ENCODE results near the gene CACNG1.
"Not testable (repeated sequence)": the region's sequence is repeated elsewhere in the genome, so short reads cannot be mapped to it uniquely, and the experiment has no call there.

CACNG1 gene

DNA sequence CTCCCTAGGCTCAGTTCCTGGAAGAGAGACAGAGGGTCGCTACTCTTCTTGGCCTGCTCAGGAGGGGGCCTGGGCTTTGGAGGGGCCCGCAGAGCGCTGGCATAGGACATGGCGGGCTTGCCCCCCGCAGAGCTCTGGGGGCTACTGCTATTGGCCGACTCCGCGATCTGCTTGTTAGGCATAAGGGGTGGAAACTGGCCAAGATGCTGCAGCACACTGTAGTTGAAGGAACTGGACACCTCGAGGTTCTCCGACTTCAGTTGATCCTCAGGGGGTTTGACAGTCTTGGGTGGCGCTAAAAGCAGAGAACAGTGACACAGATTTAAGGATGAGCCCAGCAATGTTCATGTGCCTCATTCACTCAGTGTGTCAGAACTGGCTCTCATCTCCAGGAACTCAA lies 33.9 kb downstream of the CACNG1 start:
- H3K4me3 ChIP-seq (ENCODE audit: low read depth, low read length), result no peak overlapping the region

GRCh38 chr17:67079491-67079890 lies 35.1 kb downstream of the CACNG1 start:
- no peak overlapping the region for H3K4me3 ChIP-seq (ENCODE audit: low read depth, low read length)

- H3K4me3 ChIP-seq (ENCODE audit: low read depth, low read length), result no peak overlapping the region
Observed at GRCh38 chr17:67080804-67081203, 36.5 kb downstream of the CACNG1 start.

DNA sequence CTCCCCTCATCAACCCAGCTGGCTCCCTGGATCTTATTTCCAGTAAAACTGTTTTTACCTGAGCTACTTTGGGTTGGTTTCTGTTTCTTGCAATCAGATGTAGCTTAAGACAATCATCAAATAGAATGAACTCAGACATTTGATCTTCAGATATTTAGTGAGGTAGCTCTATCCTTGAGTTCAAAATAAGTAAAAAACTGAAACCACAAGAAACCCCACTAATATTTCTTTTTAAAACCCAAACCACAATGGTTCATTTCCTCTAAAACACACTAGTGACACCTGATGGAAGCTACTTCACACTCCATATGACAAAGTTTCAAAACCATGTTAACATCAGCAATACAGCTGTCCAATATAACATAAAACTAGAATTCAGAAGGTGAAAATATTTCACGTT lies 37.8 kb downstream of the CACNG1 start:
- H3K4me3 ChIP-seq (ENCODE audit: low read depth, low read length), result no peak overlapping the region

DNA sequence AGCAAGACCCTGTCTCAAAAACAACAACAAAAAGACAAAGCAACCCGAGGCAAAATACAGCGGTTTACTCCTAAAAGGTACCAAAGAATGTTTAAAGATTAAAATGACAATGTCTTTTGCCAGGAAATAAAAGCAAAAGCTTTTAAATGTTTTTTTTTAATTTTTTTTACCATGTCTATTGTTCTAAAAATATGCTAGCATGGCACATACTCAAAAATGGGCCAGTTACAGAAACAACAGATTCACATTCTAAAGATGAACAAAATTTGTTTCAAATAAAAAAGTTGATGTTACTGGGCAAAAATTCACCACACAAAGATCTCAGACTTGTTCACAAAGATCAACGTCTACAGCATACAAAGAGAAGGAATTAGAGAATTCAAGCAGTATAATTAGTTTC lies 41.1 kb downstream of the CACNG1 start:
- H3K4me3 ChIP-seq (ENCODE audit: low read depth, low read length), result no peak overlapping the region

GRCh38 chr17:67088639-67089038 lies 44.3 kb downstream of the CACNG1 start:
- no peak overlapping the region for H3K4me3 ChIP-seq (ENCODE audit: low read depth, low read length)

GRCh38 chr17:67090341-67090740 lies 46.0 kb downstream of the CACNG1 start:
- H3K4me3 ChIP-seq (ENCODE audit: low read depth, low read length), result no peak overlapping the region

DNA sequence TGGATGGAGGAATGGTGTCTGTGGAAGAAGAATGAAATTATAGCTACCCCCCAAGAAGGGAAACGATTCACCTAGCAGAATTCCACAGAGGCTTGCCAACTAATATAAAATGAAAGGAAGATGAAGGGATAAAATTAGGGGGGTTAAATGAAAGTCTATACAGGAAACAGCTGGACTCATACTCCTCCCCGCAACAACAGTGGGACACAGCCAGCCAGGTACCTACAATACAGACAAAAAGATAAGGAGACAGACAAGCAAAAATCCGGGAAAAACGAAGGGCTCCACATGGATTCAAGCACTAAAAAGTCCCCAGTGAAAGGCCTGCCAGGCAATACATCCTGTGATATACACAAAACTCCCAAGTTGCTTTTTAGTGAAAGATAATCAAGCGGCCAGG lies 47.9 kb downstream of the CACNG1 start:
- H3K4me3 ChIP-seq (ENCODE audit: low read depth, low read length), result no peak overlapping the region

GRCh38 chr17:67092710-67093109 lies 48.4 kb downstream of the CACNG1 start:
- not testable (repeated sequence) for H3K4me3 ChIP-seq (ENCODE audit: low read depth, low read length)

DNA sequence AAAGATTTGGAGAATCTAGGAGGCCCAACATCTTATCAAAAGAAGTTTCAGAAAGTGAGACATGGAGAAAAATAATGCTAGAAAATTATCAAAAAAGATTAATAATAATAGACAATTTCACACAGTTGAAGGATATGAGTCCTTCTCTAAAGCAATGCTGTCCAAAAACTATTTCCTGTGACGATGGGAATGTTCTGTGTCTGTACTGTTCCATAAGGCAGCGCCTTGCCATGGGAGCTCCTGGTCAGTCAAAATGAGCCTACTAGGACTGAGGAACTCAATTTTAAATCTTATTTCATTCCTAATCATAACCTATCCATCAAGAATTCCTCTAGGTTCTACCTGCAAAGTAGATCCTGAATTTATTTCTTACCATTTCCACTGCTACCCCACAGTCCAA lies 49.0 kb downstream of the CACNG1 start:
- H3K4me3 ChIP-seq (ENCODE audit: low read depth, low read length), result no peak overlapping the region

DNA sequence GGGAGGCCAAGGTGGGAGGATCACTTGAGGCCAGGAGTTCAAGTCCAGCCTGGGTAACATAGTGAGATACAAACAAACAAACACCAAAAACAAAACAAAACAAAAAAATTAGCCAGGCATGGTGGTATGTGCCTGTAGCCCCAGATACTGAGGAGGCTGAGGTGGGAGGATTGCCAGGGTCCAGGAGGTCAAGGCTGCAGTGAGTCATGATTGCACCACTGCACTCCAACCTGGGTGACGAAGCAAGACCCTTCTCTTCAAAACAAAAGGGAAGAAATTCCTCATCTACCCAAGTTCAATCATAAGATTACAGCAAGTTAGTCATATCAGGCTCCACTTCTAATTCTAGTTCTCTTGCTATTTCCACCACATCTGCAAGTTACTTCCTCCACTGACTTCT lies 50.9 kb downstream of the CACNG1 start:
- not testable (repeated sequence) for H3K4me3 ChIP-seq (ENCODE audit: low read depth, low read length)

- H3K4me3 ChIP-seq (ENCODE audit: low read depth, low read length), result no peak overlapping the region
Observed at GRCh38 chr17:67095803-67096202, 51.4 kb downstream of the CACNG1 start.

DNA sequence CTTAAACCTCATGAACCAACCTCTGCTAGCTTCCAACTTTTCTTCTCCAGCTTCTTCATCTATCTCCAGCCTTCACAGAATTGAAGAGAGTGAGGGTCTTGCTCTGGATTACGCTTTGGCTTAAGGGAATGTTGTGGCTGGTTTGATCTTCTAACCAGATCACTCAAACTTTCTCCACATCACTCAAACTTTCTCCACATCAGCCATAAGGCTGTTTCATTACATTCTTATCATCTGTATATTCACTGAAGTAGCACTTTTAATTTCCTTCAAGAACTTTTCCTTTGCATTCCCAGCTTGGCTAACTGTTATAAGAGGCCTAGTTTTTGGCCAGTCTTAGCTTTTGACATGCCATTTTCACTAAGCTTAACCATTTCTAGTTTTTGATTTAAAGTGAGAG lies 52.3 kb downstream of the CACNG1 start:
- no peak overlapping the region for H3K4me3 ChIP-seq (ENCODE audit: low read depth, low read length)

- H3K4me3 ChIP-seq (ENCODE audit: low read depth, low read length), result no peak overlapping the region
Observed at GRCh38 chr17:67098006-67098405, 53.7 kb downstream of the CACNG1 start.

- not testable (repeated sequence) for H3K4me3 ChIP-seq (ENCODE audit: low read depth, low read length)
Observed at GRCh38 chr17:67104641-67105040, 60.3 kb downstream of the CACNG1 start.

- no peak overlapping the region for H3K4me3 ChIP-seq (ENCODE audit: low read depth, low read length)
Observed at GRCh38 chr17:67105213-67105612, 60.9 kb downstream of the CACNG1 start.
